ENCODE measurements around the gene HDAC6. TPM values are rescaled to one million over a fixed set of nuclear protein-coding genes. Genes with fewer than 3 reads are reported as not detected.

HDAC6 gene
- total RNA-seq, 2 donors from 2014 or later = 43.1 to 44.6 TPM

DNA sequence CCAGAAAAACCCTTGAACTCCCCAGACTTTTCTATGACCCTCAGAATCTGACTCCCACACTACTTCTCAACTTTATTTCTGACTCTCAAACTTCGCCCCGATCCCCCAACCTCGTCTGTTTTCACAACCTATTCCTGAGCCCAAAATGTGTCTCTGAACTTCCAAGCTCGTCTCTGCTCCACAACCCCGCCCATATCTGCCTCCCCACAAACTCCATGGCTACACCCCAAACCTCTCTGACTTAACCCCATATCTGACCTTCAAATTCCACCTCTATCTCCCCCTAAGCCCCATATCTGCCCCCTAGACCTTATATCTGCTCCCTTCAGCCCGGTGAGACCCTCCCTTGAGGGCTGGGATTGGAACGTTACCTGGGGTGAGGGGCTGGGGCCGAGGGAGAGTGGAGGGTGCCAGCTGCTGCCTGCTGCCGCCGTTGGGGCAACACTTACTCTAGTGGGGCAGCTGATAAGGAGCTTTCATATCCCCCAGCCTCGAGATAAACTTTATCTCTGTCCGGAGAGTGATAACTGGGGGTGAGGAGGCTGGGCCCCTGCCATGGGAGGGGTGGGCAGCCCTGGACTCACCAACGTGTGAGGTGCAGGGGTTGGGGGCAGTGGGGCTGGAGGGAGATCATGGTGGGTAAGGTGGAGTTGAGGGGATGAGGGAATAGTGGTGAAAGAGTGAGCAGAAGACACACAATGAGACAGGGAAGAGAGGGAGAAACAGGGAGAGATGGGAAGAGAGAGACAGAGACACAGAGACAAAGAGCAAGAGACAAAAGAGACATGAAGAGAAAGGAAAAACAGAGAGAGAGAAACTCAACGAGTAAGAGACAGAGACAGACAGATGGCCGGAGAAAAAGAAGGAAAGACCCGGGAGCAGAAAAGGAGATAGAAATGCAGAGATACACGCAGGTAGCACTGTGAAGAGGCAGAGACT is 14.1 kb upstream of the HDAC6 start:
- intact Hi-C loops (cut with DNase I) = no loop called here
- no peak for DNase-seq

GRCh38 chrX:48789366-48790220 is 12.3 kb upstream of the HDAC6 start:
- intact Hi-C loops (cut with DNase I) = no loop called here
- ATAC-seq (no peak), DNase-seq (no peak)

More for the DNA sequence above, 14.1 kb upstream of the HDAC6 start:
- no peak for ATAC-seq

GRCh38 chrX:48790477-48790876 is 11.4 kb upstream of the HDAC6 start:
- ATAC-seq = no peak
- DNase-seq = no peak
- intact Hi-C loops (cut with DNase I) = no loop called here

DNA sequence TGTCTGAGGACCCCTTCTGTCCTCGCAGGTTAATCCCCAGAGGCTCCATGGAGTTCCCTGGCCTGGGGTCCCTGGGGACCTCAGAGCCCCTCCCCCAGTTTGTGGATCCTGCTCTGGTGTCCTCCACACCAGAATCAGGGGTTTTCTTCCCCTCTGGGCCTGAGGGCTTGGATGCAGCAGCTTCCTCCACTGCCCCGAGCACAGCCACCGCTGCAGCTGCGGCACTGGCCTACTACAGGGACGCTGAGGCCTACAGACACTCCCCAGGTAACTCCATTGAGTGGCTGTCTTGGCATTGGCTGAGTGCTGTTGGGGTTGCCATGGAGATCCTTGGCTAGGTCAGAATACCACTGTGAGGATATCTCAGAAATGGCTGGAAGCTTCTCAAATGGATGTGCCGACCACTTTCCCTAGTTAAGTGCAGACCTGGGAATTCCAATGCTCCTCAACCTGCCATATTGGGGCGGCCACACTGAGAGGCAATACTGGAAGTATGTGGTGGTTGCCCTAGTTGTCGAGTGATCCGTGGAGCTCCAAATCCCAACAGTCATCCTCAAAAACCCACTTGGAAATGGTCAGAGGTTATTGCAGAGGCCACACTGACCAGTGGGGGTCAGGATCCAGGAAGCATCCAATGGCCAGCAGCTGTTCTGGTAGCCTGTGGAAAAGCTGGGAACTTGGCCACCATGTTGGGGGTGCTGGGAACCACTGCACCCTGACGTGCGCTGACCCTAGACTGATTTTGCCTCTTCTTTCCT is 10.6 kb upstream of the HDAC6 start:
- ATAC-seq (no peak), DNase-seq (no peak)
- intact Hi-C loops (cut with DNase I) = no loop called here

DNA sequence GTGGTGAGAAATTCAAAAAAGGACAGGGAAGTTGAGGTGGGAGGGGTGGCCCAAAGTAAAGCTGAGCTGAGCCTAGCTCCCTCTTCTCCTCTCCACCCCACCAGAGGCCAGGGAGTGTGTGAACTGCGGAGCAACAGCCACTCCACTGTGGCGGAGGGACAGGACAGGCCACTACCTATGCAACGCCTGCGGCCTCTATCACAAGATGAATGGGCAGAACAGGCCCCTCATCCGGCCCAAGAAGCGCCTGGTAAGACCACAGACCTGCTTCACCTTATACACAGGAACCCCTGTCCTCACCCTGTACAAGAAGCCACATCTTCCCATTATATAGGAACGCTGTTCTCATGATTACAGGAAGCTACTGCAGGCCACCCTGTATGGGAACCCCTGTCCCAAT is 9.6 kb upstream of the HDAC6 start:
- no peak for ATAC-seq
- no peak for DNase-seq
- intact Hi-C loops (cut with DNase I) = no loop called here

DNA sequence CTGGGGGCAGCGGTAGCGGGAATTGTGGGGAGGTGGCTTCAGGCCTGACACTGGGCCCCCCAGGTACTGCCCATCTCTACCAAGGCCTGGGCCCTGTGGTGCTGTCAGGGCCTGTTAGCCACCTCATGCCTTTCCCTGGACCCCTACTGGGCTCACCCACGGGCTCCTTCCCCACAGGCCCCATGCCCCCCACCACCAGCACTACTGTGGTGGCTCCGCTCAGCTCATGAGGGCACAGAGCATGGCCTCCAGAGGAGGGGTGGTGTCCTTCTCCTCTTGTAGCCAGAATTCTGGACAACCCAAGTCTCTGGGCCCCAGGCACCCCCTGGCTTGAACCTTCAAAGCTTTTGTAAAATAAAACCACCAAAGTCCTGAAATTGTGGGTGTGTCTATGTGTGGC is 7.9 kb upstream of the HDAC6 start:
- ATAC-seq = no peak
- no peak for DNase-seq
- intact Hi-C loops (cut with DNase I) = no loop called here

DNA sequence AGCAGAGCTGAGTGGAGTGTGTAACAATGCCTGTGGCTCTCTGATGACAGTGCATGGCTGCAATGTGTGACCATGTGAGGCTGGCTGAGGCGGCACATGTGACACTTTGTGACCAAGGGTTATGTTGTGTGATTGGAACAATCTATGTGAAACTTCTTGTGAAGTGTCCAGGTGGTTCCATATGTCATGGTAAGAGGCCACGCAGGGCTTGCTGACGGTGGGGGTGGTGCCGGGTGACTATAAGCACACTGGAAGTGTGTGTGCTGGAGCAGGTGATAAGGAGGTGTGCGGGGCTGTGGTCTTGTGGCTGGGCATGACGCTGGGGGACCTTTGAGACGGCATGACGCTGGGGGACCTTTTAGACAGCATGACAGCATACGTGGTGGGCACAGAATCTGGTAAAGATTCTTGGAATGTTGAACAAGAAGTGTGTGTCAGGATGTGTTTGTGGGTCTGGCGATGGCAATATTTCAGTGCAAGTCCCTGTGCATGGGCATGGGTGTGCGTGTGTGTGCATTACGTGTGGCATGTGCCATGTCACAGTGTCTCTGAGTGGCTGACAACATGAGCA is 7.4 kb upstream of the HDAC6 start:
- DNase-seq (no peak), ATAC-seq (no peak)
- intact Hi-C loops (cut with DNase I) = no loop called here

GRCh38 chrX:48794911-48795515 is 6.9 kb upstream of the HDAC6 start:
- ATAC-seq = no peak
- no peak for DNase-seq
- intact Hi-C loops (cut with DNase I) = no loop called here

GRCh38 chrX:48798318-48798717 is 3.5 kb upstream of the HDAC6 start:
- ATAC-seq (no peak), DNase-seq (no peak)
- intact Hi-C loops (cut with DNase I) = no loop called here

GRCh38 chrX:48800574-48801279 is 1.1 kb upstream of the HDAC6 start:
- intact Hi-C loops (cut with DNase I) = loop anchor here in 1 of 2 donors (5.0 kb wide), 1 partner anchor 92 kb away; no protein-coding TSS in a partner anchor
- DNase-seq (no peak), ATAC-seq (no peak)

DNA sequence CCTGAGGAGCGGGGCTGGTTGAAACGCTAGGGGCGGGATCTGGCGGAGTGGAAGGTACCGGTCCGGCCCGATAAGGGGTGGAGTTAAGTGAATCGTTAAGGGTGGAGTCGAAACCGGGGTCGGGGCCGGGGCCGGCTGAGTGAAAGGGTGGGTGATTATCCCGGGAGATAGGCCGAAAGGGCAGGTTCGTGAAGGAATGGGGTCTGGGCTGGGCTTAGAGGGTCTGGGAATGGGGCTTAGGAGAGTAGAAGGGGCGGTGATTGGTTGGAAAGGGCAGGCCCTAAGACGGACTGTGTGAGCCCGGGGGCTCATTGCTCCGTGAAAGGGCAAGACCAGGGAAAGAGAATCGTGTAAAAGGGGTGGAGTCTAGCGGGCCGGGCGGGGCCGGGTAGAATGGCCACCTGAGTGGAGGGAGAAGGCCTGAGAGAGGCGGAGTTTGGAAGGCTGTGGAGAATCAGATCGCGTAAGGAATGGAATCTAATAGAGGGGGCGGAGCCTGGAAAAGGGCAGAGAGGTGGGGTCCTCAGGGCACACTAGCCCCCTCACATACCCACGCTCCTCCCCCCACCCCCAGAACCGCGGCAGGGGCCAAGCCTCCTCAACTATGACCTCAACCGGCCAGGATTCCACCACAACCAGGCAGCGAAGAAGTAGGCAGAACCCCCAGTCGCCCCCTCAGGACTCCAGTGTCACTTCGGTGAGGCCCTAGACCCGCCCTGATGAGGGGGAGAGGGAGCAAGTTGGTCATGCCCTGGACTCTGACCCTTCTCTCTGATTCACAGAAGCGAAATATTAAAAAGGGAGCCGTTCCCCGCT is 430 bp downstream of the HDAC6 start:
- DNase-seq = peak; percentile 86
- intact Hi-C loops (cut with DNase I) = loop anchor here in 1 of 2 donors (5.0 kb wide), 1 partner anchor 90 kb away; no protein-coding TSS in a partner anchor
- ATAC-seq = peak; percentile 51 to 74

- intact Hi-C loops (cut with DNase I) = loop anchor here in 1 of 2 donors (5.0 kb wide), 1 partner anchor 89 kb away; no protein-coding TSS in a partner anchor
- DNase-seq (no peak), ATAC-seq (no peak)
Measured at GRCh38 chrX:48802905-48803200, 986 bp downstream of the HDAC6 start.

DNA sequence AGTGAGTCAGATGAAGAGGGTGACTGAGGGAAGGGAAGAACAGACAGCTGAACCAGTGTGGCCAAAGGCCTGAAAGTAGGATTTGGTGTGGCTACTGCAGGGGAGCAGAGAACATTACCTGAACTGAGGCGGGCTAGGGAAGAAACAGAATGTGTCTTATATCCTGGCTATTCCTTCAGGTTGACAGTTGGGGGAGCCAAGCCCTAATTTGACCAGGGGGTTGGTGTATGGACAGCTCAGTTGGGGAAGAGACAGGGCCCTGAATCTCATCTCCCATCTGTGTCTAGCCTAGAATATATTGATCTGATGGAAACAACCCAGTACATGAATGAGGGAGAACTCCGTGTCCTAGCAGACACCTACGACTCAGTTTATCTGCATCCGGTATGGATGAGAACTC is 4.2 kb downstream of the HDAC6 start:
- DNase-seq (no peak), ATAC-seq (no peak)
- intact Hi-C loops (cut with DNase I) = no loop called here

DNA sequence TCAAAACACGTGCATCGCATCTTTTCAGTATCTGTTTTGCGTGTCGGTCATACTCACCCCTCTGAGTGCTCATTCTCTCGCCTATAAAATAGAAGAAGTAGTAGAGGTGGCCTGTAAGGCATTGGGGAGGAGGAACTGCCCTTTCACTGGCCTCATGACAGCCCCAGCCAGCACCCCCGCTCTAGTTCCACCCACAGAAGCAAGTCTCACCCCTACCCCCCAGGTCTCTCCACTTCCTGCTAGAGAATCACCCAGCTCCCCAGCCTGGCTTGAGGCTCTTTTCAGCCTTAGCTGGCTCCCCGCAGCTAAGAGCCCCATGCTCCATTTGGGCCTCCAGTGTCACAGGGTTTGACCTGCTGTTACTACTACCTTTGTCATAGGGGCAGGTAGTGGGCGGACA is 11.8 kb downstream of the HDAC6 start:
- ATAC-seq = no peak
- DNase-seq = no peak
- intact Hi-C loops (cut with DNase I) = no loop called here

DNA sequence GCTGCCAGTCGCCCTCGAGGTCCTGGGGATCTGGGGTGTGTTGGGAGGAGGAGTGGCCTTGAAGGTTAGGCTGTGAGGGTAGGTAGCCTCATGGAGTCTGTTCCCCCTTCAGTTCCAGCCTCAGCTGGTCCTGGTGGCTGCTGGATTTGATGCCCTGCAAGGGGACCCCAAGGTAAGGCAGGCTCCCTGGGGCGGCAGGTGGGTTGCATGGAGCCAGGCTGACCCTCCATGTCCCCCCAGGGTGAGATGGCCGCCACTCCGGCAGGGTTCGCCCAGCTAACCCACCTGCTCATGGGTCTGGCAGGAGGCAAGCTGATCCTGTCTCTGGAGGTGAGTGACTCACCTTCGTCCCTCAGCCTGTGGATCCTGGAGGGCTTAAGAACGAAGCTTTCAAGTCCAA is 12.9 kb downstream of the HDAC6 start:
- no peak for ATAC-seq
- intact Hi-C loops (cut with DNase I) = no loop called here
- no peak for DNase-seq

GRCh38 chrX:48815266-48815665 is 13.4 kb downstream of the HDAC6 start:
- intact Hi-C loops (cut with DNase I) = no loop called here
- ATAC-seq = no peak

GRCh38 chrX:48816014-48816810 is 14.3 kb downstream of the HDAC6 start:
- intact Hi-C loops (cut with DNase I) = no loop called here
- ATAC-seq (no peak), DNase-seq (no peak)

More at GRCh38 chrX:48815266-48815665, 13.4 kb downstream of the HDAC6 start:
- no peak for DNase-seq
